HEK293 (cell line): ENCODE measurements around the gene TBCC.

ENCODE experiments used
- CTCF ChIA-PET: fragments of 350-600 bp; formaldehyde crosslinking; extraction: SDS; loops from one replicate; lab custom pipeline; 2021; ENCODE audit warnings: antibody characterized with exemption; lab: Yijun Ruan, JAX
- POLR2A ChIA-PET: fragments of 300-600 bp; formaldehyde crosslinking; extraction: SDS; loops from one replicate; lab custom pipeline; 2020; ENCODE audit warnings: antibody characterized with exemption, inconsistent platforms; lab: Yijun Ruan, JAX
- H3K27ac ChIP-seq: fragments of 200-500 bp; sonication (Bioruptor generic); 2 replicates; pipeline ENCODE4 v1.5.1; 2014; ENCODE audit warnings: low read depth, low read length, control low read depth, inconsistent platforms; ENCODE audit errors: extremely low read depth
- H3K36me3 ChIP-seq, 2 experiments: fragments of 200-500 bp in 1 of 2; sonication (Bioruptor generic) in 1 of 2; 1 replicate in 1 of 2; 2 replicates in 1 of 2; pipeline ENCODE4 v1.5.1; 2014 to 2017; ENCODE audit warnings: inconsistent platforms in 2 of 2, low read length in 2 of 2; ENCODE audit not compliant: control insufficient read depth in 2 of 2, insufficient read depth in 1 of 2
- H3K4me1 ChIP-seq: fragments of 200-500 bp; sonication (Bioruptor generic); 2 replicates; pipeline ENCODE4 v1.5.1; 2014; ENCODE audit warnings: mild to moderate bottlenecking, low read length, inconsistent platforms; ENCODE audit not compliant: control insufficient read depth, insufficient read depth
- H3K4me3 ChIP-seq: 2 replicates; pipeline ENCODE4 v1.5.1; 2011; ENCODE audit warnings: low read depth, mild to moderate bottlenecking, control low read depth, low read length, moderate library complexity
- H3K9me3 ChIP-seq: fragments of 200-500 bp; sonication (Bioruptor generic); 2 replicates; pipeline ENCODE4 v1.5.1; 2014; ENCODE audit warnings: low read depth, low read length, inconsistent platforms; ENCODE audit not compliant: control insufficient read depth, insufficient read depth
- EGR2 ChIP-seq: fragments of 450-650 bp; formaldehyde crosslinking; IDR thresholded peaks from 2 replicates; pipeline ENCODE4 v1.5.1; 2016; ENCODE audit warnings: low read depth, missing biosample characterization, missing genetic modification characterization
- ELK4 ChIP-seq: IDR thresholded peaks from 2 replicates; pipeline ENCODE4 v1.6.1; 2011; ENCODE audit warnings: mild to moderate bottlenecking, low read depth, low read length, borderline replicate concordance
- GFI1B ChIP-seq: fragments of 450-650 bp; formaldehyde crosslinking; IDR thresholded peaks from 2 replicates; pipeline ENCODE4 v1.5.1; 2016; ENCODE audit warnings: missing biosample characterization, missing genetic modification characterization
- HOXC10 ChIP-seq: sonication (generic); formaldehyde crosslinking; IDR thresholded peaks from 2 replicates; pipeline ENCODE4 v1.8.1; 2023; ENCODE audit warnings: mild to moderate bottlenecking, missing genetic modification reagents
- KLF16 ChIP-seq: fragments of 450-650 bp; formaldehyde crosslinking; IDR thresholded peaks from 2 replicates; pipeline ENCODE4 v1.5.1; 2017; ENCODE audit warnings: missing biosample characterization, missing genetic modification characterization
- KLF7 ChIP-seq: fragments of 450-650 bp; formaldehyde crosslinking; IDR thresholded peaks from 2 replicates; pipeline ENCODE4 v1.5.1; 2016; ENCODE audit warnings: missing biosample characterization, missing genetic modification characterization, borderline replicate concordance
- MZF1 ChIP-seq: fragments of 450-650 bp; formaldehyde crosslinking; IDR thresholded peaks from 2 replicates; pipeline ENCODE4 v1.5.1; 2017; ENCODE audit warnings: missing biosample characterization, missing genetic modification characterization, borderline replicate concordance
- PRDM6 ChIP-seq: fragments of 450-650 bp; formaldehyde crosslinking; IDR thresholded peaks from 2 replicates; pipeline ENCODE4 v1.5.1; 2017; ENCODE audit warnings: missing biosample characterization, missing genetic modification characterization
- SETDB1 ChIP-seq: IDR thresholded peaks from one replicate; pipeline ENCODE4 v1.6.1; 2017; ENCODE audit warnings: mild to moderate bottlenecking, low read length, moderate library complexity, mixed read lengths; ENCODE audit not compliant: insufficient read length
- WT1 ChIP-seq: fragments of 450-650 bp; formaldehyde crosslinking; IDR thresholded peaks from 2 replicates; pipeline ENCODE4 v1.5.1; 2016; ENCODE audit warnings: missing biosample characterization, missing genetic modification characterization
- YY1 ChIP-seq: fragments of 450-650 bp; formaldehyde crosslinking; IDR thresholded peaks from 2 replicates; pipeline ENCODE4 v1.5.1; 2018; ENCODE audit warnings: missing biosample characterization, missing genetic modification characterization
- YY2 ChIP-seq: fragments of 450-650 bp; formaldehyde crosslinking; IDR thresholded peaks from 2 replicates; pipeline ENCODE4 v1.5.1; 2016; ENCODE audit warnings: missing biosample characterization, missing genetic modification characterization
- ZBTB44 ChIP-seq: fragments of 450-650 bp; IDR thresholded peaks from 2 replicates; pipeline ENCODE4 v1.5.1; 2018; ENCODE audit warnings: missing biosample characterization, mild to moderate bottlenecking, missing genetic modification characterization
- ZBTB7A ChIP-seq: fragments of 450-650 bp; formaldehyde crosslinking; IDR thresholded peaks from 2 replicates; pipeline ENCODE4 v1.5.1; 2016; ENCODE audit warnings: low read depth, missing biosample characterization, missing genetic modification characterization
- ZFP69B ChIP-seq: fragments of 450-650 bp; formaldehyde crosslinking; IDR thresholded peaks from 2 replicates; pipeline ENCODE4 v1.5.1; 2016; ENCODE audit warnings: missing biosample characterization, missing genetic modification characterization
- ZNF121 ChIP-seq: fragments of 450-650 bp; formaldehyde crosslinking; IDR thresholded peaks from 2 replicates; pipeline ENCODE4 v1.5.1; 2016; ENCODE audit warnings: missing biosample characterization, missing genetic modification characterization
- ZNF146 ChIP-seq: fragments of 450-650 bp; formaldehyde crosslinking; IDR thresholded peaks from 2 replicates; pipeline ENCODE4 v1.5.1; 2016; ENCODE audit warnings: missing biosample characterization, missing genetic modification characterization
- ZNF157 ChIP-seq: fragments of 450-650 bp; formaldehyde crosslinking; IDR thresholded peaks from 2 replicates; pipeline ENCODE4 v1.5.1; 2016; ENCODE audit warnings: missing biosample characterization, missing genetic modification characterization
- ZNF175 ChIP-seq: fragments of 450-650 bp; formaldehyde crosslinking; IDR thresholded peaks from 2 replicates; pipeline ENCODE4 v1.5.1; 2016; ENCODE audit warnings: missing biosample characterization, missing genetic modification characterization
- ZNF24 ChIP-seq: fragments of 450-650 bp; formaldehyde crosslinking; IDR thresholded peaks from 2 replicates; pipeline ENCODE4 v1.5.1; 2016; ENCODE audit warnings: missing biosample characterization, missing genetic modification characterization
- ZNF302 ChIP-seq: fragments of 450-650 bp; formaldehyde crosslinking; IDR thresholded peaks from 2 replicates; pipeline ENCODE4 v1.5.1; 2016; ENCODE audit warnings: missing biosample characterization, missing genetic modification characterization, low read depth
- ZNF324 ChIP-seq: fragments of 450-650 bp; formaldehyde crosslinking; IDR thresholded peaks from 2 replicates; pipeline ENCODE4 v1.5.1; 2016; ENCODE audit warnings: missing biosample characterization, missing genetic modification characterization
- ZNF335 ChIP-seq: fragments of 450-650 bp; formaldehyde crosslinking; conservative IDR thresholded peaks from 2 replicates; pipeline ENCODE4 v1.5.1; 2016; ENCODE audit warnings: missing biosample characterization, missing genetic modification characterization
- ZNF341 ChIP-seq: fragments of 450-650 bp; formaldehyde crosslinking; IDR thresholded peaks from 2 replicates; pipeline ENCODE4; 2016; ENCODE audit warnings: low read depth, missing biosample characterization, missing genetic modification characterization
- ZNF366 ChIP-seq: fragments of 450-650 bp; formaldehyde crosslinking; conservative IDR thresholded peaks from 2 replicates; pipeline ENCODE4 v1.5.1; 2016; ENCODE audit warnings: missing biosample characterization, missing genetic modification characterization
- ZNF391 ChIP-seq: fragments of 450-650 bp; formaldehyde crosslinking; IDR thresholded peaks from 2 replicates; pipeline ENCODE4 v1.5.1; 2016; ENCODE audit warnings: low read depth, missing biosample characterization, missing genetic modification characterization, borderline replicate concordance
- ZNF561 ChIP-seq: fragments of 450-650 bp; IDR thresholded peaks from 2 replicates; pipeline ENCODE4 v1.5.1; 2018; ENCODE audit warnings: missing biosample characterization, missing genetic modification characterization, borderline replicate concordance
- ZNF571 ChIP-seq: fragments of 450-650 bp; formaldehyde crosslinking; IDR thresholded peaks from 2 replicates; pipeline ENCODE4 v1.5.0; 2017; ENCODE audit warnings: missing biosample characterization, missing genetic modification characterization
- ZNF596 ChIP-seq: fragments of 450-650 bp; IDR thresholded peaks from 2 replicates; pipeline ENCODE4 v1.5.0; 2018; ENCODE audit warnings: missing biosample characterization, mild to moderate bottlenecking, missing genetic modification characterization, moderate library complexity
- ZNF610 ChIP-seq: fragments of 450-650 bp; formaldehyde crosslinking; IDR thresholded peaks from 2 replicates; pipeline ENCODE4 v1.5.1; 2016; ENCODE audit warnings: missing biosample characterization, missing genetic modification characterization, borderline replicate concordance
- ZNF791 ChIP-seq: fragments of 450-650 bp; formaldehyde crosslinking; IDR thresholded peaks from 2 replicates; pipeline ENCODE4 v1.5.1; 2016; ENCODE audit warnings: missing biosample characterization, missing genetic modification characterization
- ZSCAN30 ChIP-seq: fragments of 450-650 bp; IDR thresholded peaks from 2 replicates; pipeline ENCODE4 v1.5.1; 2018; ENCODE audit warnings: missing biosample characterization, mild to moderate bottlenecking, missing genetic modification characterization, moderate library complexity
- TF ChIP-seq, protein P1 (sequence below): fragments of 450-650 bp; formaldehyde crosslinking; IDR thresholded peaks from 2 replicates; pipeline ENCODE4 v1.5.1; 2016; ENCODE audit warnings: missing biosample characterization, missing genetic modification characterization

The TBCC gene

GRCh38 chr6:42745640-42746462 is at the start of gene TBCC:
Gene TBCC, minus strand, starts transcription at chr6:42746103. Its CDS starts 30 bp downstream, at chr6:42746073.
- Histone ChIP-seq H3K4me3 (peak within 1 kb of the TSS; percentile 97), H3K9me3 (no peaks in the 10 kb centered on the region), H3K36me3 (peaks cover 0 to 5% of the 10 kb centered on the region in 2 experiments; a peak in 1 of 3 replicates), H3K4me1 (peaks cover 26% of the 10 kb centered on the region), H3K27ac (peak within 1 kb of the TSS; percentile 93)
- POLR2A ChIA-PET, result interaction anchor here (0.6 to 9.3 kb wide), 42 partner anchors 9 to 1756 kb away, joined by 3 to 316 read pairs (median 5); partner anchors contain the start of genes BICRAL, C6orf132, CNPY3 and CUL7
- CTCF ChIA-PET, result interaction anchor here (0.6 to 2.9 kb wide), 6 partner anchors 20 to 198 kb away, joined by 3 to 11 read pairs (median 4); no protein-coding TSS in a partner anchor
- TF ChIP-seq, protein P1, sequence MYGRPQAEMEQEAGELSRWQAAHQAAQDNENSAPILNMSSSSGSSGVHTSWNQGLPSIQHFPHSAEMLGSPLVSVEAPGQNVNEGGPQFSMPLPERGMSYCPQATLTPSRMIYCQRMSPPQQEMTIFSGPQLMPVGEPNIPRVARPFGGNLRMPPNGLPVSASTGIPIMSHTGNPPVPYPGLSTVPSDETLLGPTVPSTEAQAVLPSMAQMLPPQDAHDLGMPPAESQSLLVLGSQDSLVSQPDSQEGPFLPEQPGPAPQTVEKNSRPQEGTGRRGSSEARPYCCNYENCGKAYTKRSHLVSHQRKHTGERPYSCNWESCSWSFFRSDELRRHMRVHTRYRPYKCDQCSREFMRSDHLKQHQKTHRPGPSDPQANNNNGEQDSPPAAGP (tag by site-specific recombination), result no peak; the same call in 1 of the 2 replicates
- TF ChIP-seq ZNF596 (tag by site-specific recombination), result no peak
- 0 out of 2 replicates have a peak, but pooled peaks have one; percentile 36 for TF ChIP-seq ZSCAN30 (tag by site-specific recombination)
- TF ChIP-seq ZFP69B (tag by site-specific recombination), result peak; percentile 8; the same call in 1 of the 2 replicates
- TF ChIP-seq ZNF561 (tag by site-specific recombination), result 0 out of 2 replicates have a peak, but pooled peaks have one; percentile 17
- TF ChIP-seq ZNF571 (tag by site-specific recombination), result no peak
- no peak for TF ChIP-seq GFI1B (tag by site-specific recombination)
- TF ChIP-seq ZBTB7A, result peak; percentile 41; the same call in 1 of the 2 replicates
- no peak for TF ChIP-seq ZNF24 (tag by site-specific recombination)
- no peak for TF ChIP-seq ZNF121 (tag by site-specific recombination)
- TF ChIP-seq ZNF324, result peak; percentile 63; the same call in 1 of the 2 replicates
- TF ChIP-seq ZNF146 (tag by site-specific recombination), result 0 out of 2 replicates have a peak, but pooled peaks have one; percentile 17
- TF ChIP-seq PRDM6 (tag by site-specific recombination), result no peak
- no peak for TF ChIP-seq ELK4
- peak; percentile 45; the same call in 1 of the 2 replicates for TF ChIP-seq EGR2 (tag by site-specific recombination)
- TF ChIP-seq ZNF366 (tag by site-specific recombination), result peak; percentile 62
- no peak for TF ChIP-seq ZNF302 (tag by site-specific recombination)
- no peak for TF ChIP-seq KLF16 (tag by site-specific recombination)
- TF ChIP-seq ZNF157 (tag by site-specific recombination), result no peak
- TF ChIP-seq WT1 (tag by site-specific recombination), result no peak
- no peak for TF ChIP-seq HOXC10 (CRISPR knock-in tag)
- peak; percentile 89 for TF ChIP-seq YY1 (tag by site-specific recombination)
- peak; percentile 73 for TF ChIP-seq ZNF335 (tag by site-specific recombination)
- 0 out of 2 replicates have a peak, but pooled peaks have one; percentile 42 for TF ChIP-seq ZNF610 (tag by site-specific recombination)
- TF ChIP-seq MZF1 (tag by site-specific recombination), result no peak
- no peak for TF ChIP-seq SETDB1
- TF ChIP-seq ZNF341 (tag by site-specific recombination), result no peak; the same call in 1 of the 2 replicates
- peak; percentile 58; the same call in 1 of the 2 replicates for TF ChIP-seq ZNF391 (tag by site-specific recombination)
- TF ChIP-seq ZBTB44, result peak; percentile 94
- TF ChIP-seq ZNF791 (tag by site-specific recombination), result no peak
- peak; percentile 78 for TF ChIP-seq YY2
- no peak for TF ChIP-seq KLF7 (tag by site-specific recombination)
- no peak for TF ChIP-seq ZNF175 (tag by site-specific recombination)
